ENCODE measurements around the gene ITGAV.

The ITGAV gene

GRCh38 chr2:186593523-186593922 lies 3.7 kb downstream of the ITGAV start:
- no peak overlapping the region for H3K4me3 ChIP-seq (ENCODE audit: low read depth, low read length)
- TF ChIP-seq CTCF (IDR thresholded peaks at IDR 0.05; ENCODE audit: low read depth, low read length, missing control alignments) = no peak
- no peak for DNase-seq (ENCODE audit: low read depth)

GRCh38 chr2:186594001-186594722 lies 4.3 kb downstream of the ITGAV start:
- H3K4me3 ChIP-seq (ENCODE audit: low read depth, low read length) = no peak overlapping the region
- no peak for TF ChIP-seq CTCF (IDR thresholded peaks at IDR 0.05; ENCODE audit: low read depth, low read length, missing control alignments)
- no peak for DNase-seq (ENCODE audit: low read depth)

DNA sequence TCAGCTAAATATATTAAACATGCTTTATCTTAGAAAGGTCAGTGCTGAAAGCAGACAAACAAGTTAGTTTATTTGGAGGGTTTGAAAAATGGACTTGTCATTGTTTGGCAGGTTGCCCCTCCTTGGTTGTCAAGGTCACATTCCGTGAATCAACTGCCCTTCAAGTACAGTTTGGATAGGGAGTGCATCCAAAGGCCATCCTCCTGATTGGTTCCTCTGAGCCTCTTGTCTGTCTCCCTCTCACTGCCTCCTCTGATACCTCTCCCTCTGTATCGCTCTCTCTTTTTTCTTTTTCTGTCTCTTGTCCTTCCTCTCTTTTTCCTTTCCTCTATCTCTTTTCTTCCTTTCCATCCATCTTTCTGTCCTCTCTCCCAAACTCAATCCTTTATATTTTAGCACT lies 5.4 kb downstream of the ITGAV start:
- DNase-seq (ENCODE audit: low read depth) = no peak
- no peak overlapping the region for H3K4me3 ChIP-seq (ENCODE audit: low read depth, low read length)
- TF ChIP-seq CTCF (IDR thresholded peaks at IDR 0.05; ENCODE audit: low read depth, low read length, missing control alignments) = no peak

GRCh38 chr2:186599186-186599778 lies 9.4 kb downstream of the ITGAV start:
- no peak for DNase-seq (ENCODE audit: low read depth)
- H3K4me3 ChIP-seq (ENCODE audit: low read depth, low read length) = no peak overlapping the region
- no peak for TF ChIP-seq CTCF (IDR thresholded peaks at IDR 0.05; ENCODE audit: low read depth, low read length, missing control alignments)

DNA sequence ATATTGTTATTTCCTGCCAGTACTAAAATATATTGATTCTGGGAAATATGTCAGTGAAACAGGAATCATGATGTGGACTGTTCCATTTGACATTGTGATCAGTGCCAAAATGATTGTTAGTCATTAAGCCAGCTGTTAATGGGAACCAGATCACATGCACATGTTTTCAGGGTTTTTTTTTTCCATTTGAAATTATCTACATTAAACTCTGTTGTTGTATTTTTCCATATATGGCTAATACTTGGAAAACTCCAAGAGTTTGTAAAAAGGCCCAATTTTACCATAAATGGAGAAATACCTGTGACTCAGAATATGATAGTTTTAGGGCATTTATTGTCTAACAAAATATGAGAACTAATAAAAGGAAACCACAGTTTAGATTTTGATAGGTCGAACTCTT lies 13.4 kb downstream of the ITGAV start:
- no peak overlapping the region for H3K4me3 ChIP-seq (ENCODE audit: low read depth, low read length)
- no peak for DNase-seq (ENCODE audit: low read depth)
- TF ChIP-seq CTCF (IDR thresholded peaks at IDR 0.05; ENCODE audit: low read depth, low read length, missing control alignments) = no peak

- TF ChIP-seq CTCF (IDR thresholded peaks at IDR 0.05; ENCODE audit: low read depth, low read length, missing control alignments) = no peak
- H3K4me3 ChIP-seq (ENCODE audit: low read depth, low read length) = no peak overlapping the region
- DNase-seq (ENCODE audit: low read depth) = no peak
Observed at GRCh38 chr2:186605041-186605440, 15.2 kb downstream of the ITGAV start.
